GM21717 (cell line): ENCODE results near the gene CACNA2D1.

ENCODE experiments used
- ATAC-seq: cut with Tn5 transposase; IDR thresholded peaks from one replicate; pipeline ENCODE4 v1.9.1; 2021; ENCODE audit warnings: mild to moderate bottlenecking, moderate library complexity; ENCODE audit not compliant: unreplicated experiment

The CACNA2D1 gene

DNA sequence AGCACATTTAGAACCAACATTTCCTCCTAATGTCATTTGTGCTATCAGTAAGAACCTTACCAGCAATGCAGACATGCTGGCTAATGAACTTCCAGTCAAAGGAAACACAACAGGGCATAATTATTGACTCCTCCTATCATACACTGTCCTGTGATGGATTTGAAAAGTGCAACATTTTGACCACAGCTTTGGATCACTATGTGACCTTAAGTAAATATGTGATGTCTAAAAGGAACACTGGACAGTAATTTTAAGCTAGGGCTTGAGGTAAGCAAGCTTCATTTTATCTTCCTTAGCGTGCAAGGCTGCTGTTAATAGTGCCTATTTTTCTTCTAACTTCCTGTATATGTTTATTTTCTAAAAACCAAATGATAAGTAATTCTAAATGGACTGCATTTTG is 433.2 kb downstream of the CACNA2D1 start:
- no peak for ATAC-seq

DNA sequence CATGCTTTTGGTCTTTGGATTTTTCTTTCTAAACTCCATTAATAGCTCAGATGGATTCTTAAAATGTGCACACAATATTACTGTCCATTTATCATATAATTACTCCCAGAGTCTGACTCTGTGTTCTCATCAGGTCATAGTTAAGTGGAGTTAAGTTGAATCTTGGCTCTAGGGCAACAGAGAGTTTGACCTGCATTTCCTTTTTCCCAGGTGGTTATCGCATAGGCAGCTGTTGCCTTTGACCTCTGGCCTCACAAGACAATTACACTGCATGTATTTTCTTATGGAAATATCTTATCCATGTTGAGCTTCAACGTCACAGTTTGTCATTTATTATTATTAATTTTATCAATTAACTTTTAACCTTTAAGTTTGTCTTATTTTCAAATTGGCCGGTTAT is 436.3 kb downstream of the CACNA2D1 start:
- ATAC-seq = no peak

DNA sequence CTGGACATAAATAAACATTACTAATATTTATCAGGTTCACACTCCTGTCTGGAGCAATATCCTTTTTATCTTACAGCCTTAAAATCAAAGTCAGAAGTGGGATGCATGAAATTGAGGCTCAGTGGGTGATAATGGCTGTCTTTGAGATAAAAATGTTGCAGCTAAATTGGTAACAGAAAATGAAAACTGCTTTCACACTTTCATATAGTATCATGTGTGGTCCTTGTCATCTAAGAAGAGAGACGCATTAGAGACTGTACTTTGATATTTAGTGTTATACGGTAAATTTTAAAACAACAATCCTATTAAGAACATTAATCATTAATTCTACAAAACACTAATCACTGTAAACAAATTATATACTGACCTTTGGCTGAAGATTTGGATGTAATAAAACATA is 438.5 kb downstream of the CACNA2D1 start:
- ATAC-seq = no peak

DNA sequence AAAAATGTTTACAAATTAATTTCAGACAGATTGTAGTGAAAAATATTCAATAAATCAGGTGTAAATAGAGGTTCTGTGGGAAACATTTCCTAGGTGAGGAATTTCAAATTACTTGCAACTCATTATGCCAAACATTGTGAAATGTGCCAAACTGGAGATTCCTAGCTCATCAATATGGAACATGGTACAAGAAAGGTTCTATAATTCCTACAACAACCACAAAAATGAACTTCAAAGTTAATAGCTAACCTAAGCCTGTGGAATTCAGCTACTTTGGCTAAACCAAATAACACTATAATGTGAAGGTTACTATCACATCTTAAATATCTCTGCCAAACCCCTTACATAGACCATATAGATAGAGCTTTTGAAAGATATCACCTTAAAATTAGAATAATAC is 450.4 kb downstream of the CACNA2D1 start:
- ATAC-seq = no peak

DNA sequence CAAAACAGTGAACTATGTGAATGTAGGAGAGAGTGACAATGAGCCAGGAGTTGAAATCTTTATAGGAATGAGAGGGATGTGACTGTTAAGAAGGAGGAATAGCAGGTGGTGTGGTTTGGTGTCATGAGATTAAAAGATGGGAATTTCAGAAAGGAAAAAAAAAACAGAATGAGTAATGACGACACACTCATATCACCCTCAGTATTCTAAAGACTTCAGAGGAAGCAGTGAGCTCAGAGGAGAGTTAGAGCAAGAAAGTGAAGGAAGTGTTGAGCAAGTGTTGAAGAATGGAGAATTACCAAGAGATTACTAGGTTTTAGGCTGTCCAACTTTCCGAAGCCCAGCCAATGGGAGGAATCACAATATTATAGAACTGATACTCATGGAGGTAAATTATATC is 453.2 kb downstream of the CACNA2D1 start:
- no peak for ATAC-seq

DNA sequence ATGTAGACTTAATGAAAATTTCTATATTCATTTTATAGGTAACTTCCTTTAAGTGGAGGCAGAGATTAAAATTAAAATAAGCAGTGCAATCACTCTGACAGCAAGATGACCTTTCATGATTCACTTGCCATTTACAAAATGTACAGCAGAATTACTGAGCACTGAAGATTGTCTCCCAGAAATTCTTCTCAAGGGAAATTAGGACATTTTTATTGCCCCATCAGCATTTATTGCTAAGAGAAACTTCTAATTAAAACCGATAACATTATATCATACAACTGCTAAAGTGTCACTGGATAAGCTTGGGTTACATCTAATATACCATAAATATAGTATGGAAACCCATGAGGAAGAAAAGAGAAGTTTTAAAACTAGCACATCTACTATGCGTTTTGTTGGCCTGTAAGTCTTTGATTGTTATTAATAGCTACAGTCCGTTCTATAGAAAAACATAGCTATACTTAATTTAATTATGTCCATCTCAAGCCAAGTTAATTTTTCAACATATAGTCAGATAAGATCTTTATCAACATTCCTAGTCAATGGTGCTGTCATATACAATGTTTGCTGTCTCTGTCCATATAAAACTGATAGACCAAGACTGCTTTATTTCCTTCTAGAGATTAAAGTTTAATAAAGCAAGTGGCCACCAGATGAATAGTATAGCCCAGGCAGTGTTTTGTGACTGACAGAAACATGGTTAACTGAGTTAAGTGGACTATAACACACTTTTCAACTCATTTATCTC is 456.7 kb downstream of the CACNA2D1 start:
- no peak for ATAC-seq

DNA sequence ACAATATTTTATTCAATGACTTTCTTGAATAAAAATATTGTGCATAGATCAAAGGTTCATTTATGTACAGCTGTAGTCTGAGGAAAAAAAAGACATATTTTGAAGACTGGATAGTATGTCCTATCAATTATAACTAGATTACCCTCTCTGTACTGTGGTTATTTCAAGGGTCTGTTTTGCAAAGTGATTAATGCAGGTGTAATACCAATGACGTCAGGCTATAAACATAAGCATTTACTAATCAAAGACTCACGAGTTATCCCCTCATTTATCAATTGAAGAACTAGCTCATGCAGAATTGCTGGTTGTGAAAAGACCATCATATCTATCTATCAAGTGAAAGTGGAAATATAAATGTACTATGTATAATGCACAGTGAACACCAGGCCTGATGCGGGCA is 460.2 kb downstream of the CACNA2D1 start:
- no peak for ATAC-seq

DNA sequence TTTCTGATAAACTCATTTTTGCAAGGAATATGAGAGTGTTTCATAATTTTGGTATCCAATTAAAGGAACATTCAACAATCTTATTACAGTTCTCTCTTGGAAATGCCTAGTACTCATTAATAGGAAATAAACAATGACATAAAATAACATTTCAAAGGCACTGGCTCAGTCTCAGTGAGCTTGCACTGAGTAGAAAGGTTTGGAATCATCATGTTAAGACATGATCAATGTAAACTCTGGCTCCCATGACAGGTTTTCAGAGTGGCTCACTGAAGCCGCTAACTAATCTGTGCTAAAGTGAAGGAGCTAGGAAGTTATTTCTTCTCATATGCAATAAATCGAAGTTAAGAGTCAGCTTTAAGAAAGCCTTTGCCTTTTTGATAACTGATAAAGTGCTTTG is 470.5 kb downstream of the CACNA2D1 start:
- no peak for ATAC-seq

DNA sequence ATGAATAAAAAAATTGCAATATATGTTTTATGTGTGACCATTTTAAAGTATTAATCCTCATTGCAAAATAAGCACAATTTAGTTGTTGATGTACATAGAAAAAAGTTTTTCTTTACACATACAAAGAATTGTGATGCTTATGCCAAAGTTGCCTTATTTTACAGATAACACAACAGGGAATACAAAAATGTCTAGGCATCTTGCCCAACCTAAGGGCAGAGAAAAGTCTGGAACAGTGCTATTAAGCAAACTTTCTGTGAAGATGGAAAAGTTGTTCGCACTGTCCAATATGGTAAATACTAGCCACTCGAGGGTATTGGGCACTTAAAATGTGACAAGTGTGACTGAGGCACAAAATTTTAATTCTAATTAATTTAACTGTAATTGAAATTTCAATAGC is 483.6 kb downstream of the CACNA2D1 start:
- no peak for ATAC-seq

DNA sequence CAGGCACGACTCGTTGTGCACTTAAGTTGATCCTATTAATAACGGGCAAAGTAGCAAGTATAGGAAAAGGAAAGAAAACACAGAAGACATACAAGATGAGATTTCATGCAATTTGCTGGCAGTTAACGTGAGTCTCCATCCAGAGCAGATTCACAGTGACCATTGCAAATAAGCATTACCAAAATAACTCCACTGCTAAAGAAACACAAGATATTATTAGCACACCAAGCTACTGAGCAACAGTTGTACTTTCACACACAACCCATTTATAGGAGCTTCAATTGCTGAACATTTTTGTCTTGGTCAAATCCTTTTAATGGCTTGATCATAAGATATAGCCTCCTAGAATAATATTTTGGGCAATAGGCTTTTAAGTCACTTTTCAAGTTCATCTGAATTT is 486.1 kb downstream of the CACNA2D1 start:
- no peak for ATAC-seq

DNA sequence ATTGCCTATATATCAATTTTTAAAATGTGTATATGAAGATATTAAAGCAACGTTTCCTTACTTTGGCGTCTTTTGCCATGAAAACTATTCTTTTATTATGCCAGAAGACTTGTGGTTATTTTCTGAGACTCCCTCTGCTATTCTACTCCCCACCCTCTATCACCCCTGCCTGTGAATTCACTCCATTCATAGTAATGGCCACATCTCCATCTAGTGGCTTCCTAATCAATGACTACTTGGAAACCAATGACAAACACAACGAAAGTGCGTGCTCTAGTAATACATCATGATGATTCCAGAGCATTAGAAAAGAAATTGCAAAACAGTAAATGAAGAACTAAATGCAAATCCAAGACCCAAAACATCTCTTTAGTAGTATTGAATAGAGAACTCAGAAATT is 487.1 kb downstream of the CACNA2D1 start:
- peak; percentile 78 for ATAC-seq

DNA sequence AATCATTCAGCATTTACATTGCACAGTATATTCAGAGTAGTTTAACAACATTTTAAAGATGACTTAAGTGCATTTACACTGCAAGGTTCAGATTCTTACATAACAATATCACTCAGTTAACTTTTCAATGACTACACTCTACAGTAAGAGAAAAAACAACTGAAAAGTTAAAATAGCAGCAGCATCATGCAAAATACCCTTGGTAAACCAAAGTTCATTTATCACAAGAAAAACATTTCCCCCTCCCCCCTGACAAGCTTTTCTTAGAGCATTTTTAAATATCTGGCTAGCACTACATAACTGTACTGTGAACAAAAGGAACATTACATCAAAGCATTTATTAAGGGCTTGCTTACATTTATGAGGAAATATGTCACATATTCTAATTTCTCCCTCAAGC is 494.3 kb downstream of the CACNA2D1 start:
- ATAC-seq = no peak

DNA sequence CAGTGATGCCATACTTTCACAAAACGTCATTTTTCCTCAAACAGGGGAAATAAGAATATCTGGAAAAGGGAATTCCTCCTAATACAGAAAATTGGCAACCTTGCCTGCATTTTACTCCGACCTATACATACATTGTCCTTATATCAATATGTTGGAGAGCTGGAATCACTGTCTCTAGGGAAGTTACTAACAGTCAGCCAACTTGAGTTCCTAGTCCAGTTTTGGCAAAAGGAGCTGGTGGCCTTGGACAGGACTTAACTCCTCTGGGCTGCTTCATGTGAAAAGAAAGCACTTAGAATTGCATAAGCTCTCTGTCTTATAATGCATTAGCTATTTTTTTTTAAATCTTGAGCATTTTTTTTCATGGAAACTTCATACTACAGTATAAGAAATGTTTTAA is 499.5 kb downstream of the CACNA2D1 start:
- ATAC-seq = no peak

DNA sequence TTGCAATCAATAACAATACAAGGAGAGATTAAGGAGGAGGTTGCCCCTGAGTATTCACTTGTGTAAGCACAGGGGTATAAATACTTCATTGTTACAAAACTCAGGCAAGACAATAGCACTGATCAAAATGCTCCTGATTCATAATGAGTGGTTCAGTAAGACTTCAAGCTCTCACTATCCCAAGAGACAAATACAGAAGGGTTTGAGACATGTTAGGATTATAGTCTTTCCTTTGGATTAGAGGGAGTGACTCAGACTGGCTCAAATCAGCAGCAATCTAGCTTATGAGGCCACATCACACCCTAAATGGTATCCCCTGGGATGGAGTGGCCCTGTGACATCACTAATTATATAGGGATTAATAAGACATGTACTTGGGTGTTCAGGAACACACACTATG is 506.5 kb downstream of the CACNA2D1 start:
- no peak for ATAC-seq

DNA sequence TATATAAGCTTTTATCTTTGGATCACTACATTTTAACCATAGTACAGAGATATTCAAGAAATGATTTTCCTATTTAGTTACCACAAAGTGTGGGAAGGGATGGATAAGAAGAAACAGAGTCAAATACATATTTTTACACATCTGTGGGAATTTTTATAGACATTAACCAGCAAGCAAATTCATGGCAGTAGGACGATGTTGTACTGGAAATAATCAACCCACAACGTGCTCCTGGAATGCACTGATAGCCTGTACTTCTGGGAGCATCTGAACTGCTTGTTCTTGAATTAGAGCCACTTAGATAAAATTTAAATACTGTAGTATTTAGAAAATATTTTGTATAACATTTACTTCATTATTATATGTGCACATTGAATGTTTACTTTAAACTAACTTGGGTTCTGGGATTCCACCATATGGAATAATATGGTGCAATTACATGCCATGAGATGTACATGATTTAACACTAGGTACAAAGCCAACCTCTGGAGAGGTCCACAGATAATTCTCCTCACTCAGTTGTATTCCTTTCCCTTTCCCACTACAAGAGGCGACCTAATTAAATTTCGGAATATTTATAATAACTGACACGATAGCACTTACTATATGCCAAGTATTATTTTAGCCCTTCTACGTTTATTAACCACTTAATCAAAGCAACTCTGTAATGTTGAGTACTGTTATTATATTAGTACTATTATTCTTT is 508.8 kb downstream of the CACNA2D1 start:
- ATAC-seq = no peak

DNA sequence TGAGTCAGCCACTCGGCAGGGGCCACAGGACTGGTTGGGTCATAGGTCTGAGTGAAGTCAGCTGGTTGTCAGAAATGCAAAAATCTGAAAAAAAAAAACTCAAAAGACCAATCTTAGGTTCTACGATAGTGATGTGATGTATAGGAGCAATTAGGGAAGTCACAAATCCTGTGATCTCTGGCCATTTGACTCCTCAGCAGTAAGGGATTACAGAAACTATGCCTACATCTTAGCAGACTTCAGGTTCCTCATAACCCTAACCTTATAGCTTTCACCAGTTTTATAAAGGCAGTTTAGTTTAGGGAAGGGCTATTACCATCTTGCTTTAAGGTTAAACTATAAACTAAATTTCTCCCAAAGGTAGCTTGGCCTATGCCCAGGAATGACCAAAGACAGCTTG is 510.6 kb downstream of the CACNA2D1 start:
- no peak for ATAC-seq

DNA sequence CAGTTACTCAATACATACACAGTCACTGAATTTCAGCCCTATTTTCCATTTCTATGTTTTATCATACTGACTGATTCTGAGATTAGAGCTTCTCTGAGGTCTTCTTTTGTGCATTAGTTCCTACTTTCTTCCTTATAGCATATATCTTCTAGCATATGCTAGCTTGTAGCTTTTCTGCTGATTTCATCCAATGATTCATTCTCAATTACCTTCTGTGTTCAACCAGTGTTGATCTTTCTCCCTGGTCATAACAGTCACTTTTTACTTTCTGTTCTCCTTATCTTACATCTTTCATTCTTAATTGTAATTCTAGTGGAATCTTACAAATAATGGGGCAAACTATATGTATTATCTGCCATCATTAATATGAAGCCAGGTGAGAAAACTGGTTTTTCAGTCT is 514.2 kb downstream of the CACNA2D1 start:
- ATAC-seq = no peak

DNA sequence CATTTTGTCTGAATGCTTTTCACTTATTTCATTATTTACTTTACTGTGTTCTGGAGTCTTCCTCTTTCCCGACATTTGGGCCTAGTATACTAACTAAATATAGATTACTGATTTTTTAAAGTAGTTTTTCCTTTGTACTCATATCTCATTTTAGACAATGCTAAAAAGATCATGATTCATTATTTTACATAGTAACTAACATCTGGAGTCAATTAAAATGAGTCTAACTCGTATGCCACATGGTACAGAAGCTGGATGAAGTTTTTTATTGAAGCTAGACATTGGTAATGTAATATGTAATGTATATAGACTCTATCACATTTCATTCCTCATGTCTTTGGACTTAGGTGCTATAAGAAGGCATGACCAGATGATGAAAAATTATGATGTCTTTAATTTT is 517.4 kb downstream of the CACNA2D1 start:
- no peak for ATAC-seq

DNA sequence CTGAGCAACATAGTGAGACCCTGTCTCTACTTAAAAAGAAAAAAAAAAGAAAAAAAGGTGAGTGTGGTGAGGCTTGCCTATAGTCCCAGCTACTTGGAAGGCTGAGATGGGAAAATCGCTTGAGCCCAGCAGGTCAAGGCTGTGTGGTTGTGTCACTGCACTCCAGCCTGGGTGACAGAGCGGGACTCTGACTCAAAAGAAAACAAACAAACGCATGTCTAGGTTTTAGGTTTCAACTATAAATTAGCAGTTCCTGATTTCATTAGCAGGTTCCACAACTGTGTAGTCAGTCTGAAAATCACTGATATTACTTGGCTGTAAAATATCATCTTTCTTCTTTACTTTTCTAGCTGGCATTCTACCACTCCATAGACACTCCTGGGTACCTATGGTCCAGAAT is 518.0 kb downstream of the CACNA2D1 start:
- peak; percentile 90 for ATAC-seq

DNA sequence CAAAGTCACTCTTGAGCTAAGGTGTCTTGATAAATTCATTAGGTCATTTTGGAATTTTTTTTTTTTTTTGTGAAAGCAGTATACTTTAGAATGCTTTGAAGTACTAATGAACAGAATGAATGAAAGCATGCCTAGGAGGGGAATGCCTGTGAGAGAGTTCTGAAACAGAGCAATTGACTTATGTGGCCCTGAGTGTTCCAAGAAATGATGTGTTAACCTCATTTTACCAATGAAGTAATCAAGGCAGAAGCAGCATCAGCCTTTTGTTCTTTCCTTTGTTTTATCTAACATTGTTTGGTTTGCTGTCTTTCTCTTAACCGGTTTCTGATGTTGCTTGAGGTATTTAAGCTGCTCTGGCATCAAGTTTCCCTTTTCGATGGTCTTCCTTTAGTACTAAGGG is 519.1 kb downstream of the CACNA2D1 start:
- peak; percentile 50 for ATAC-seq

DNA sequence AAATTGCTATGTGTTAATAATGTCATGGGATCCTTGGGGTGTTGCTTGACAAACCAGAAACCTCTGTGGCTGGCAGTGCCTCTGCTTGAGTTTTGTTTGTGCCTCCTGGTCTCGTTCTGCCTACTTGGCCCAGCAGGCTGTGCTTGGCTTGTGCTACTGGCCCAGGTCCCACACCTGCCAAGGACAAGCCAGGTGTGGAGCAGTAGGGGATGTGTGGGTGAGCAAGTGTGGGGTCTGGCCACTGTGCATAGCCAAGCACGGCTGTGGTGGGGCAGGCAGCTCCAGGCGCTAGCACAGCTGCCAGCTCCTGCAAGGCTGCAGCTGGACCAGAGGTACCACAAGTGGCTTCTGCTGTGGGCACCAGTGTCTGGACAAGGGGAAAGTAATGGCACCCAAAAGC is 524.1 kb downstream of the CACNA2D1 start:
- ATAC-seq = no peak

DNA sequence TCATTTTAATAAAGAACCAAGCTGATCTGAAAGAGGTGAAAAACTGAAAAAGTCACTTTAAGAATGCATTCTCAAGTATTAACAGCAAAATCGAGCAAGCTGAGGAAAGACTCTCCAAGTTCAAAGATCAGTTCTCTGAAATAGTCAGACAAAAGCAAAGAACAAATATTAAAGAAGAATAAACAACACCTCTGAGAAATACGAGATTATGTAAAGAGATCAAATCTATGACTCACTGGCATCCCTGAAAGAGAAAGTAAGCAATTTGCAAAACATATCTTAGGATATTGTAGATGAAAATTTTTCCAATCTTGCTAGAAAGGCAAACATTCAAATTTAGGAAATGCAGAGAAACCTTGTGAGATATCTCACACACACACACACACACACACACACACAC is 535.4 kb downstream of the CACNA2D1 start:
- no peak for ATAC-seq

DNA sequence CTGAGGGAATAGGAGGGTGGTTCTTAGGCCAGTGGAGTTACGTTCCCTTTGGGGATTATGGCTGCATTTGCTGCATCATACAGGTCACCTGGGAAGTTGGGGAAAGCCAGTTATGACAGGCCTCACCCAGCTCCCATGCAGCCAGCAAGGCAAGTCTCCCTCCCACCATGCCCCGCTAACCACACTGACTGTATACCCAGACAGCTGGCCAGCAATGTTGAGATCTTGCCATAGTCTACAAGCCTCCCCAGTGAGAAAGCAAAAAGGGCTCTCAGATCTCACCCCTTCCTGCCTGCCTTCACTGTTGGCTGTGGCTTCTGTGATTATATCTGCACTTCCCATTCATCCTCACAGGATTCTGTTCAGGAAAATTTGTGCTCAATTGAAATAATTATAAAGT is 540.5 kb downstream of the CACNA2D1 start:
- peak; percentile 41 for ATAC-seq
